ENCODE data around the gene WDR46. TPM values are rescaled to one million over a fixed set of nuclear protein-coding genes. Genes with fewer than 3 reads are reported as not detected.

The WDR46 gene
- total and polyA plus RNA-seq, 8 donors, result 42.9 to 72.9 (median 54.5) TPM

GRCh38 chr6:33333666-33334065, 44.6 kb upstream of the WDR46 start:
- no peak for DNase-seq
- no peaks in the 10 kb centered on the region for H3K9me3 ChIP-seq
- WGBS, 5 donors, result 86 to 90% (median 89%) methylated on average over 4 of the region's 4 CpGs
- H3K27me3 ChIP-seq, result no peaks in the 10 kb centered on the region
- H3K36me3 ChIP-seq, result no peaks in the 10 kb centered on the region
- TF ChIP-seq POLR2A (IDR thresholded peaks at IDR 0.05) (no peak), EP300 (IDR thresholded peaks at IDR 0.05) (no peak), CTCF (IDR thresholded peaks at IDR 0.05) (no peak), POLR2AphosphoS5 (IDR thresholded peaks at IDR 0.05) (no peak)
- no peak overlapping the region for H3K27ac ChIP-seq
- intact Hi-C loops (cut with DNase I; ENCODE audit: low total_unique reads), result no loop called here
- H3K4me3 ChIP-seq, result no peak overlapping the region
- H3K4me1 ChIP-seq, result no peaks in the 10 kb centered on the region

- H3K4me3 ChIP-seq, result no peak overlapping the region
- DNase-seq, result no peak
- intact Hi-C loops (cut with DNase I; ENCODE audit: low total_unique reads), result no loop called here
- no peaks in the 10 kb centered on the region for H3K4me1 ChIP-seq
- H3K9me3 ChIP-seq, result no peaks in the 10 kb centered on the region
- no peak for TF ChIP-seq EP300 (IDR thresholded peaks at IDR 0.05)
- TF ChIP-seq POLR2AphosphoS5 (IDR thresholded peaks at IDR 0.05), result no peak
- TF ChIP-seq POLR2A (IDR thresholded peaks at IDR 0.05), result no peak
- no peak for TF ChIP-seq CTCF (IDR thresholded peaks at IDR 0.05)
- H3K27me3 ChIP-seq, result no peaks in the 10 kb centered on the region
- 78 to 88% (median 86%) methylated on average over 10 of the region's 10 CpGs for WGBS, 5 donors
- H3K27ac ChIP-seq, result no peak overlapping the region
- H3K36me3 ChIP-seq, result no peaks in the 10 kb centered on the region
Observed at GRCh38 chr6:33330736-33331135, 41.7 kb upstream of the WDR46 start.

- intact Hi-C loops (cut with DNase I; ENCODE audit: low total_unique reads), result no loop called here
- TF ChIP-seq POLR2AphosphoS5 (IDR thresholded peaks at IDR 0.05) (no peak), POLR2A (IDR thresholded peaks at IDR 0.05) (no peak), CTCF (IDR thresholded peaks at IDR 0.05) (no peak), EP300 (IDR thresholded peaks at IDR 0.05) (no peak)
- Histone ChIP-seq H3K4me1 (peaks cover under 1 to 3% (median 1%) of the 10 kb centered on the region in 4 donors), H3K27ac (no peak overlapping the region), H3K9me3 (no peaks in the 10 kb centered on the region), H3K36me3 (no peaks in the 10 kb centered on the region), H3K27me3 (no peaks in the 10 kb centered on the region), H3K4me3 (no peak overlapping the region)
- 39 to 58% (median 52%) methylated on average over 5 of the region's 5 CpGs for WGBS, 5 donors
- DNase-seq, result no peak
Observed at GRCh38 chr6:33329058-33329457, 40.0 kb upstream of the WDR46 start.

GRCh38 chr6:33324125-33324524, 35.1 kb upstream of the WDR46 start:
- Histone ChIP-seq H3K27me3 (no peaks in the 10 kb centered on the region), H3K27ac (peak overlapping the region in 4 of 5 donors; percentile 91 to 93 (median 92)), H3K9me3 (no peaks in the 10 kb centered on the region), H3K4me3 (peak overlapping the region; percentile 71 to 91 (median 74)), H3K4me1 (peaks cover 31 to 43% (median 42%) of the 10 kb centered on the region in 4 donors), H3K36me3 (peaks cover 21 to 25% (median 24%) of the 10 kb centered on the region in 4 donors)
- DNase-seq, result no peak
- no peak for TF ChIP-seq POLR2A (IDR thresholded peaks at IDR 0.05)
- no peak for TF ChIP-seq CTCF (IDR thresholded peaks at IDR 0.05)
- WGBS, 5 donors, result 18 to 26% (median 25%) methylated on average over 7 of the region's 7 CpGs
- intact Hi-C loops (cut with DNase I; ENCODE audit: low total_unique reads), result no loop called here

Measured in stomach (tissue), 9 donors.